HEK293T (cell line): ENCODE results near the gene DEPP1.

ENCODE experiments used
- BHLHE40 ChIP-seq: fragments of 450-650 bp; IDR thresholded peaks from 2 replicates; pipeline ENCODE4 v1.6.1; 2016; ENCODE audit warnings: mild to moderate bottlenecking, moderate library complexity, borderline replicate concordance
- ELF4 ChIP-seq: fragments of 450-650 bp; IDR thresholded peaks from 2 replicates; pipeline ENCODE4 v1.6.1; 2017; ENCODE audit warnings: antibody characterized with exemption
- FOXA1 ChIP-seq: fragments of 450-650 bp; IDR thresholded peaks from 2 replicates; pipeline ENCODE4 v1.6.1; 2016; ENCODE audit warnings: mild to moderate bottlenecking
- FOXK2 ChIP-seq: fragments of 450-650 bp; IDR thresholded peaks from 2 replicates; pipeline ENCODE4 v1.6.1; 2016; ENCODE audit warnings: mild to moderate bottlenecking
- FOXM1 ChIP-seq: fragments of 450-650 bp; IDR thresholded peaks from 2 replicates; pipeline ENCODE4 v1.6.1; 2017; ENCODE audit warnings: mild to moderate bottlenecking, borderline replicate concordance
- HDGF ChIP-seq: fragments of 450-650 bp; IDR thresholded peaks from 2 replicates; pipeline ENCODE4 v1.6.1; 2017; ENCODE audit warnings: antibody characterized with exemption, borderline replicate concordance
- L3MBTL2 ChIP-seq: fragments of 450-650 bp; conservative IDR thresholded peaks from 2 replicates; pipeline ENCODE4 v1.6.1; 2016; ENCODE audit warnings: mild to moderate bottlenecking
- LEF1 ChIP-seq: fragments of 450-650 bp; IDR thresholded peaks from 2 replicates; pipeline ENCODE4 v1.6.1; 2017; ENCODE audit warnings: mild to moderate bottlenecking, borderline replicate concordance
- NFRKB ChIP-seq: fragments of 450-650 bp; IDR thresholded peaks from 2 replicates; pipeline ENCODE4 v1.6.1; 2016; ENCODE audit warnings: mild to moderate bottlenecking, moderate library complexity
- PKNOX1 ChIP-seq: fragments of 450-650 bp; IDR thresholded peaks from 2 replicates; pipeline ENCODE4 v1.6.1; 2016
- SP1 ChIP-seq: fragments of 450-650 bp; IDR thresholded peaks from 2 replicates; pipeline ENCODE4 v1.6.1; 2017
- SUZ12 ChIP-seq: fragments of 450-650 bp; IDR thresholded peaks from 2 replicates; pipeline ENCODE4 v1.6.1; 2016; ENCODE audit warnings: mild to moderate bottlenecking
- TARDBP ChIP-seq: fragments of 450-650 bp; IDR thresholded peaks from 2 replicates; pipeline ENCODE4 v1.6.1; 2016

GRCh38 chr10:44998146-44998631, 19.6 kb upstream of the DEPP1 start:
- no peak for TF ChIP-seq HDGF
- no peak for TF ChIP-seq BHLHE40
- TF ChIP-seq SUZ12, result no peak
- no peak for TF ChIP-seq SP1
- no peak for TF ChIP-seq FOXK2
- no peak for TF ChIP-seq TARDBP
- TF ChIP-seq ELF4, result no peak
- TF ChIP-seq NFRKB, result no peak
- no peak for TF ChIP-seq FOXM1
- no peak for TF ChIP-seq PKNOX1
- TF ChIP-seq L3MBTL2, result no peak
- TF ChIP-seq LEF1, result no peak
- TF ChIP-seq FOXA1, result no peak
